Adrenal gland (tissue), 12 donors: Measurements from ENCODE around the gene MGAT1. TPM values are rescaled to one million over a fixed set of nuclear protein-coding genes. Genes with fewer than 3 reads are reported as not detected.
A peak's percentile ranks its signal among the peaks of the same experiment; 100 is the strongest.

ENCODE experiments used
- DNase-seq, 7 donors: peaks; one replicate each; pipeline ENCODE4 v3.0.0-alpha.2; 2019 to 2020
- H3K27ac ChIP-seq, 5 donors: fragments of 200-600 bp; sonication (generic) in 4 of 5; 1 replicate in 3 of 5; 2 replicates in 2 of 5; pipeline versions ENCODE4 v1.5.1 to v1.8.0; 2016 to 2020; ENCODE audit warnings: mild to moderate bottlenecking in 1 of 5
- H3K27me3 ChIP-seq: fragments of 200-600 bp; 2 replicates; pipeline ENCODE4 v1.8.0; 2021
- H3K36me3 ChIP-seq, 2 donors: fragments of 200-600 bp; replicated peaks in 1 of 2; 1 replicate in 1 of 2; 2 replicates in 1 of 2; pipeline versions ENCODE4 v1.5.1 to v1.8.0; 2018 to 2022
- H3K4me1 ChIP-seq, 2 donors: fragments of 200-600 bp; replicated peaks in 1 of 2; 1 replicate in 1 of 2; 2 replicates in 1 of 2; pipeline versions ENCODE4 v1.5.1 to v1.8.0; 2018 to 2021
- H3K4me3 ChIP-seq, 4 donors: fragments of 200-600 bp; sonication (generic) in 3 of 4; one replicate each; pipeline ENCODE4 v1.5.1; 2016 to 2018
- H3K9me3 ChIP-seq, 3 donors: fragments of 200-600 bp; sonication (generic) in 1 of 3; replicated peaks in 1 of 3; 1 replicate in 2 of 3; 2 replicates in 1 of 3; pipeline versions ENCODE4 v1.5.1 to v1.8.0; 2016 to 2021
- POLR2A ChIP-seq, 2 donors: fragments of 450-650 bp; IDR thresholded peaks; one replicate each; pipeline ENCODE4 v1.6.1; 2017; ENCODE audit warnings: antibody characterized with exemption in 2 of 2, mild to moderate bottlenecking in 2 of 2, moderate library complexity in 1 of 2
- WGBS, 4 donors: extraction: QIAGEN DNeasy Blood & Tissue Kit in 2 of 4; methylation state at CpG; one replicate each; pipeline versions ENCODE4 v1.1.5 to v1.1.7; 2013 to 2017; 5-methylcytosine and 5-hydroxymethylcytosine counted together
- intact Hi-C, 2 donors: fragments of 100-400 bp; cut with DNase I; formaldehyde crosslinking; loops; one replicate each; pipeline versions ENCODE4 v1.14.1 to v1.15.0; 2022 to 2023
- polyA plus RNA-seq, 3 donors: library from polyadenylated mRNA; stranded (reverse); fragments of 200-250 nt in 2 of 3; fragments of 350-450 nt in 1 of 3; fragmentation: Illumina TruSeq in 1 of 3; extraction: RNeasy Lipid Tissue Mini Kit (QIAGEN cat#74804) in 1 of 3; gene quantifications; one replicate each; pipeline ENCODE4 v1.2.3, GENCODE V29; 2013 to 2014
- total RNA-seq, 9 donors: library from RNA; depleted of rRNA in 4 of 9; stranded (reverse); fragments of >200 nt in 4 of 9; fragments of 120-200 nt in 1 of 9; fragmentation: NEBNext Ultra II Directional in 1 of 9; extraction: Animal tissue kit (Norgen Biotek cat#: 25700) in 1 of 9; gene quantifications; one replicate each; pipeline versions ENCODE4 v1.1.0 to v1.2.4, GENCODE V29; 2013 to 2023
- TF ChIP-seq, protein P1 (sequence below), 6 experiments: fragments of 450-650 bp in 4 of 6; fragments of 200-600 bp in 2 of 6; sonication (generic) in 1 of 6; IDR thresholded peaks; 1 replicate in 5 of 6; 2 replicates in 1 of 6; pipeline versions ENCODE4 v1.5.1 to v1.8.0; 2016 to 2021; ENCODE audit warnings: antibody characterized with exemption in 6 of 6, mild to moderate bottlenecking in 2 of 6, moderate library complexity in 1 of 6
- donor health status: healthy with polysubstance abuse.
- donor health status: Bipolar disorder and iron deficiency.
- donor health status: DM: yes; HTN: yes; CAD: no.
- donor health status: DM: no; HTN: no; CAD: no.
- donor health status: DM: no; HTN: no; CAD: no.
- donor health status: DM: yes; HTN: yes; CAD: no.

The MGAT1 gene
- total and polyA plus RNA-seq, 12 donors = 46.8 to 224 (median 140) TPM

DNA sequence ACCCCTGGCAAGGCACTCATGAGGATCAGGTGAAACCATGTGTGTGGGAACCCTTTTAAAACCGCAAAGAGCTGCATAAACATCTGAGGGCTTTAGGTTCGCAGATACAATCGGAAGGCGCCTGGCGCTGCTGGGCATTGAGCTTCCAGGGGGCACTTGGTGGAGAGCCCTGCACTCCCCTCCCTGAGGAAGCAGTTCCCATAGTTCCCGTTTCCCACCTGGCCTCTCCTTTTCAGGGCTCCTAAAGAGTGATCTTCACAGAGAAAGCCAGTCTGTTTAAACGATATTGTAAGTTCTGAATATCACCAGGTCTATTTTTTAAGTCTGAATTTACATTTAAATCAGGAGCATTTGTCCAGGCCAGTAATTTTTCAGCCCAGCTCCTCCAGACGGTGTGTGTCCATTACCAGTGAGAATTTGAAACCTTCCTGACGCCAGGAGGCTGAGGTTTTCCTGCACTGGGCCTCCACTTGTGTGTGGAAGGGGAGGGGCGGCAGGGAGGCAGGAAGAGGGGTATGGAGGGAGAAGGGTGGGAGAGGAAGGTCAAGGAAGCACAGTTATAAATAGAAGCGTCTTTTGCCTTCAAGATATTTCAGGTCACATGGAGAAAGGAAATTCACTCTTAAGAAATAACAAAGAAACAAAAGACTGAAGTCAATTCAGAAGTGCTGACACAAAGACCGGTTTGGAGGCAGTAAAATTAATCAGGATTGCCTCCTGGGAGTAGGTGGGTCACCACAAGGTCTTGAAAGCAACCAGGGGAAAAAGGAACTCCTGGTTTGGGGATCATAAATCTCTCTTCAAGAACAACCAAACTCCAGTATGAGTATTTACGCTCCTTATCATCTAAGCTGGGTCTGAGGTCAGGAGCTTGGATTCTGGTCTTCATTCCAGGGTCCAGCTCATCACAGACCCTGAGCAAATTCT, 14.3 kb upstream of the MGAT1 start:
- Histone ChIP-seq H3K9me3 (no peaks in the 10 kb centered on the region), H3K36me3 (no peaks in the 10 kb centered on the region), H3K27me3 (no peaks in the 10 kb centered on the region), H3K27ac (peak overlapping the region; percentile 56 to 87 (median 70)), H3K4me1 (peaks cover 35 to 54% of the 10 kb centered on the region in 2 donors), H3K4me3 (no peak overlapping the region)
- intact Hi-C loops = no loop called here
- 24 to 43% (median 34%) methylated on average over 10 to 13 of the region's 13 CpGs for WGBS, 4 donors
- no peak for TF ChIP-seq POLR2A (IDR thresholded peaks at IDR 0.05)
- TF ChIP-seq, protein P1, sequence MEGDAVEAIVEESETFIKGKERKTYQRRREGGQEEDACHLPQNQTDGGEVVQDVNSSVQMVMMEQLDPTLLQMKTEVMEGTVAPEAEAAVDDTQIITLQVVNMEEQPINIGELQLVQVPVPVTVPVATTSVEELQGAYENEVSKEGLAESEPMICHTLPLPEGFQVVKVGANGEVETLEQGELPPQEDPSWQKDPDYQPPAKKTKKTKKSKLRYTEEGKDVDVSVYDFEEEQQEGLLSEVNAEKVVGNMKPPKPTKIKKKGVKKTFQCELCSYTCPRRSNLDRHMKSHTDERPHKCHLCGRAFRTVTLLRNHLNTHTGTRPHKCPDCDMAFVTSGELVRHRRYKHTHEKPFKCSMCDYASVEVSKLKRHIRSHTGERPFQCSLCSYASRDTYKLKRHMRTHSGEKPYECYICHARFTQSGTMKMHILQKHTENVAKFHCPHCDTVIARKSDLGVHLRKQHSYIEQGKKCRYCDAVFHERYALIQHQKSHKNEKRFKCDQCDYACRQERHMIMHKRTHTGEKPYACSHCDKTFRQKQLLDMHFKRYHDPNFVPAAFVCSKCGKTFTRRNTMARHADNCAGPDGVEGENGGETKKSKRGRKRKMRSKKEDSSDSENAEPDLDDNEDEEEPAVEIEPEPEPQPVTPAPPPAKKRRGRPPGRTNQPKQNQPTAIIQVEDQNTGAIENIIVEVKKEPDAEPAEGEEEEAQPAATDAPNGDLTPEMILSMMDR (IDR thresholded peaks at IDR 0.05) = peak in 1 of 6 experiments; percentile 7
- peak in 4 of 7 donors; percentile 42 to 59 (median 54) for DNase-seq

DNA sequence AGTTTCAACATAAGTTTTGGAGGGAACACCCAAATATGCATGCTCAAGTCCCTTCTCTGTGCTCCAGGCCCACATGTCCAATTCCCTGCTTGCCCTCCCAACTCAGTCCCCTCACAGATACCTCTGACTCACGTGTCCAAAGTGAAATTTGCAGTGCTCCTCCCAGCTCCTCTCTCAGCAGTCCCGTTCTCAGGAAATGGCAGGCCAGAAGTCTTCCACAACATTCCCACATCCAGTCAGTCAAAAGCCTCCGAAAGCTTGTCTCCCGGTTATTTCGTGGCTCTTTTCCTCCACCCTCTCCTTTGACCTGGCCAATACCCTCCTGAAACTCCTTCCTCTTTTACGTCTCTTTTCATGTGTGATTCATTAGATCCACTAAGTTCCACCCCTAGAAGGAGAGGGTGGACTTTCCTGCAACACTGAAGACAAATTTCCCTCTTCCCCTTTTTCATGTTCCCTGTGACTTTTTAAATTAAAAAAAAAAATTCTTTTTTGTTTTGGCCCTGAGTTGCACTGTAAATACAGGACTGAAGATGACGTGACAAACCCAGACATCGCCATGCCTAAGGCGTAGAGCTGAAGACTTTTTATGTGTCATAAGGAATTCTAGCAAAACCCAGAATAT, 12.8 kb upstream of the MGAT1 start:
- DNase-seq = peak in 3 of 7 donors; percentile 10 to 51 (median 23)
- TF ChIP-seq, protein P1 (IDR thresholded peaks at IDR 0.05) = no peak
- TF ChIP-seq POLR2A (IDR thresholded peaks at IDR 0.05) = no peak
- Histone ChIP-seq H3K4me3 (peak overlapping the region in 1 of 4 donors; percentile 36), H3K36me3 (no peaks in the 10 kb centered on the region), H3K9me3 (no peaks in the 10 kb centered on the region), H3K4me1 (peaks cover 41 to 44% of the 10 kb centered on the region in 2 donors), H3K27ac (peak overlapping the region; percentile 55 to 78 (median 57)), H3K27me3 (no peaks in the 10 kb centered on the region)
- WGBS, 4 donors = 62 to 67% (median 66%) methylated on average over 9 of the region's 9 CpGs
- intact Hi-C loops = no loop called here

- Histone ChIP-seq H3K27ac (peak overlapping the region in 3 of 5 donors; percentile 12 to 78 (median 34)), H3K9me3 (no peaks in the 10 kb centered on the region), H3K4me3 (peak overlapping the region in 1 of 4 donors; percentile 21), H3K36me3 (no peaks in the 10 kb centered on the region), H3K4me1 (peaks cover 38 to 47% of the 10 kb centered on the region in 2 donors), H3K27me3 (no peaks in the 10 kb centered on the region)
- intact Hi-C loops = no loop called here
- 70 to 80% (median 75%) methylated on average over 5 of the region's 5 CpGs for WGBS, 4 donors
- TF ChIP-seq, protein P1 (IDR thresholded peaks at IDR 0.05) = no peak
- TF ChIP-seq POLR2A (IDR thresholded peaks at IDR 0.05) = no peak
- peak in 3 of 7 donors; percentile 5 to 46 (median 16) for DNase-seq
Measured at GRCh38 chr5:180813420-180813819, 10.8 kb upstream of the MGAT1 start.

DNA sequence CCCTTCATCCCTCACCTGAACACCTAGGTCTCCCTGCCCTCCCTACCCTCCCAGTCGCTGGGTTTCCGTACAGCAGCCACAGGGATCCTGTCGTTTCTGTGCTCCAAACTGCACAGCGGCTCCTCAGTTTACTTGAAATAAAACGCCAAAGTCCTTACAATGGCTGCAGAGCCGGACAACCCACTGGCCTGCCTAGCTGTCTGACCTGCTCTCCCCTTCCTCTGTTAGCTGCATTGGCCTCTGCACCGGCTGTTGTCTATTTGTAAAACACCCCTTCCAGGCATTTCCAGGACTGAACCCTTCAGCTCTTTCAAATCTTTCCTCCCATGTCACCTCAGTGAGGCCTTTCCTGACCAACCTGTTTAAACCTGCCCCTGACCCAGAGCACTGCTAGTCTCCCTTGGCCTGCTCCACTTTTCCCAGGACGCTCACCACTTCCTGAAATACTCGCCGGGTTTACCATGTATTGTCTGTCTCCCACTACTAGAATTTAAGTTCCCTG, 9.1 kb upstream of the MGAT1 start:
- H3K27me3 ChIP-seq = no peaks in the 10 kb centered on the region
- WGBS, 4 donors = 77 to 83% (median 78%) methylated on average over 10 of the region's 10 CpGs
- H3K4me3 ChIP-seq = peak overlapping the region in 1 of 4 donors; percentile 66
- H3K4me1 ChIP-seq = peaks cover 37 to 38% of the 10 kb centered on the region in 2 donors
- no peaks in the 10 kb centered on the region for H3K9me3 ChIP-seq
- DNase-seq = peak in 3 of 7 donors; percentile 11 to 56 (median 30)
- H3K36me3 ChIP-seq = no peaks in the 10 kb centered on the region
- H3K27ac ChIP-seq = peak overlapping the region in 4 of 5 donors; percentile 93 to 99 (median 96)
- TF ChIP-seq, protein P1 (IDR thresholded peaks at IDR 0.05) = no peak
- TF ChIP-seq POLR2A (IDR thresholded peaks at IDR 0.05) = no peak
- intact Hi-C loops = no loop called here
